HG03432 (cell line): ENCODE measurements around the gene SLC7A6OS.
A peak's percentile ranks its signal among the peaks of the same experiment; 100 is the strongest.

Experiments used
- ATAC-seq: cut with Tn5 transposase; IDR thresholded peaks from one replicate; pipeline ENCODE4 v1.9.1; 2021; ENCODE audit warnings: mild to moderate bottlenecking, moderate library complexity; ENCODE audit not compliant: unreplicated experiment

Gene SLC7A6OS

DNA sequence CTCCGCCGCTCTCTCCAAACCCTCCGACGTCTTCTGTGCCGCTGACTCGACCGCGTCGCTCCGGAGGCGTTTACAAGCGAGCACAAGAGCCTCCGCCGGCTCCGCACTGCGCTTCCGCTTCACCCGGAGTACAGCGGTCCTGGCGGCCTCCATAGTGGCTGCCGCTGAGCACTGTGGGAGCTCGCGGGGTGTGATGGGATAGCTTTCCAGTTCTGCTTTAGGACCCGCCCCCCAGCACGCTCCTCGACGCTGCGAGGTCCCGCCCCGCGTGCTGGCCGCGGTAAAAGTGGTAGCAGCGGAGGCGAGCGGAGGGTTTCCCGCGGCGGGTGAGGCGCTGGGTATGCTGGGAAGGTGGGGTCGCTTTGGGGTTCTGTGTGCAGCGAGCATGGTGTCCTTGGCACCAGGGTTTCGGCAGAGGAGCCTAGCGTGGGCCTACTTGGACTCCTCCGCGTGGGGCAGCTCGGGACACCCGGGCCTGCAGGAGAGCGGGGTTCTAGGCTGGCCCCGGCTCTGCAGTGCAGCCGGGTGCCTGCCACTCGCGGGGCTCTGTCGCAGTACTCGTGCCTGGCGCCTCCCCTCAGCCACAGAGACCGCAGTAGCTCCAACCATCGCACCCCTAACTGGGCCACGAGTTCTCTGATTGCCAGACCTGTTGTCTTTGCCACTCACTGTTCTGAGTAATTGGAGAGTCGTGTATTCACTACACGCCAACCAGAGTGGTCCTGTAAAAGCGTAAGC is at the start of gene SLC7A6OS, which contains the start of gene PRMT7:
SLC7A6OS (minus strand) TSS at position 173 of the 738 bp plus-strand sequence; CDS start at position 153, 20 bp downstream.
PRMT7 (plus strand) TSS at position 246 of the 738 bp plus-strand sequence. CDS start 4,961 bp downstream, outside the sequence.
- ATAC-seq: peak; percentile 97

DNA sequence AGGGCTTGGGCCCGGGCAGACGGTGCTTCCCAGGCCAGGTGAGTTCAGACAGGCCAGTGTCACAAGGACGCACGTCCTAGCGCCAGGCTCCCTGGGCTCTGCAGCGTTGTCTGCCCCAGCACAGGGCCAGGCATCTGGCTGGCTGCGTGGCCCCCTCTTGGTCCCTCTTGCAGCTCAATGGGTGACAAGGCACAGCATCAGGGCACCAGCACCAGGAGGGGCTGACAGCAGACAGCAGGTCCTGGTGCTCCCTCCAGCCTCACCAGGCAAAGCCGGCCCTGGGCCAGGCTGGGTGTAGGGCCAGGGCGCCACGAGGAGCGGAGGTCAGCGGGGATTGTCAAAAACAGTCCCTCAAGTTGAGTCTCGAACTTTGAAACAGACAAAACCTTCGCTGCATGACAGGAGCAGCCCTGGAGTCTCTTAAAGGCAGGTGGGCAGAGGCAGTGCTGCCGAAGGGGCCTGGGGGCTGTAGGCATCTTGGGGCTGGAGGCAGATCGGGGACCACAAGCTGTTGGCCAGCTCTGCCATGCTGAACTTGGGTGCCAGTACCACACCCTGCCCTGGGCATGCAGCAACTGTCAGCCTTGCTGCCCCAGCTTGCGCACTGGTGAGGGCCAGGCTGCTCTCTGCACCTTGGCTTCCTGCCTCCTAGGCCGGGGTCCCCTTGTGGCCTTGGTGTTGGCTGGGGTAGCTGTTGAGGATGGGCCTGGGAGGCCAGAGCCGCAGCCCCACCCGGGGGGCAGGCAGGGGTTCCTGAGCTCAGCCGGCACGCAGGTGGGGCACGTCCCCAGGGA is 48.8 kb upstream of the SLC7A6OS start:
- ATAC-seq: no peak

DNA sequence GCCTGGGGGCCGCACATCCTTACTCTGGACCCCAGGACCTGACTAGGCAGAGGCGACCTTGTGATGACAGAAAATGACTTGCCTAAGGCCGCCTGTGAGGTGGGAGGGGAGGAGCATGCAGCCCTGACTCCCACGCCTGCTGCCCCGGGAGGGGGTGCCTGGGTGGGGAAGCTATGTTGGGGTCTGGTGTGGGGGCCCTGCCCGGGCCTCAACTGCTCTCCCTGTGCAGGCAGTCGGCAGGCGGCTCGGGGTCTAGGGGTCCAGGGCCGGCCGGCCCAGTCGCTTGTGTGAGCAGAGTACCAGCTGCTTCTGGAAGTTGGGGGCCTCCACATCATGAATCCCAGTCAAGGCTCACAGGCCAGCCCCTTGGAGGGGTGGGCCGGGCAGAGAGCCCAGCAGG is 48.2 kb upstream of the SLC7A6OS start:
- ATAC-seq: no peak

DNA sequence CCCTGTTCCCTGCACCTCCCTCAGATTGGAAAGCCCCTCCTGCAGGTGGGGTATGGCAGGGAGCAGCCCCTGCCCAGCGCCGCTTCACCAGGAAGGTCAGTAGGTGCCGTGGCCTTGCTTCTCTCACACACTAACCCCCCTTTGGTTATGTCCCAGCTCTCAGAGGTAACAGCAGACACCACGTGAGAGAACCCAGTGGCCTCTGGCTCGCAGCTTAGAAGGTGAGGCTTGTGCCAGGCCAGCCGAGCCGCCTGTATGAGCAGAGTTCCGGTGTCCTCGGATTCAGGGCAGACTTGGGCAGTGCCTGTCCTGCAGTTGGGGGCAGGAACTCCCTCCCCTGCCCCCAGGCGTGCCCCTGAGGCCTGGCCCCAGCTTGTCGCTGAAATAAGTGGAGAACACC is 47.2 kb upstream of the SLC7A6OS start:
- no peak for ATAC-seq

DNA sequence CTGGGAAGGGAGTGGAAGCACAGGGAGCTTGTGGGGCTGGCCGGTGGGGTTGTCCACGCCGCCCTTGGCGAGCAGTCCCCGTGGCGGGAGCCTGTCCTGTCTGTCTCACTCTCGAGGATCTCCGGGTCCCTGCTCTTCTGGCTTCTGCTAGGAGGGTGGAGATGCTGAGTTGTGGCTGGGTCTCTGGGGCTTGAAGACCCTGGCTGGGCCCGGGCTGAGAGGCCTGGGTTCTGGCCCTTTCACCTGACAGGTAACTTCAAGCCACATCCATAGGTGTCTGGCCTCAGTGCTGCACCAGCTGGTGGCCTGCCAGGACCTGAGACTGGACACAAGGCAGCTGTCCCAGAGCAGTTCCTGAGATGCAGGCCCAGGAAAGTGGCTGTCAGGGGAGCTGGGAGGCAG is 46.8 kb upstream of the SLC7A6OS start:
- ATAC-seq: no peak

DNA sequence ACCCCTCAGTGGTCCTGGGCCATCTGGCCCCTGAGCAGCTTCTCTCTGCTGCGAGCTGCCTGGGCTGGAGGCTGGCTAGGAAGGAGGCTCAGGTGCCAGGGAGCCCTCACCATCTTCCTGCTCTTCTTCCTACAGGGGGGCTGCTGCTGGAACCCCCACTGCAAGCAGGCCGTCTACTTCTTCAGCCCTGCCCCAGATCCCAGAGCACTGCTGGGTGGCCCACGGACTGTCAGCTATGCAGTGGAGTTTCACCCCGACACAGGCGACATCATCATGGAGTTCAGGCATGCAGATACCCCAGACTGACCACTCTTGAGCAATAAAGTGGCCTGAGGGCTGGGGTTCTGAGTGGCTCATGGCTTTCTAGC is 46.2 kb upstream of the SLC7A6OS start:
- no peak for ATAC-seq

DNA sequence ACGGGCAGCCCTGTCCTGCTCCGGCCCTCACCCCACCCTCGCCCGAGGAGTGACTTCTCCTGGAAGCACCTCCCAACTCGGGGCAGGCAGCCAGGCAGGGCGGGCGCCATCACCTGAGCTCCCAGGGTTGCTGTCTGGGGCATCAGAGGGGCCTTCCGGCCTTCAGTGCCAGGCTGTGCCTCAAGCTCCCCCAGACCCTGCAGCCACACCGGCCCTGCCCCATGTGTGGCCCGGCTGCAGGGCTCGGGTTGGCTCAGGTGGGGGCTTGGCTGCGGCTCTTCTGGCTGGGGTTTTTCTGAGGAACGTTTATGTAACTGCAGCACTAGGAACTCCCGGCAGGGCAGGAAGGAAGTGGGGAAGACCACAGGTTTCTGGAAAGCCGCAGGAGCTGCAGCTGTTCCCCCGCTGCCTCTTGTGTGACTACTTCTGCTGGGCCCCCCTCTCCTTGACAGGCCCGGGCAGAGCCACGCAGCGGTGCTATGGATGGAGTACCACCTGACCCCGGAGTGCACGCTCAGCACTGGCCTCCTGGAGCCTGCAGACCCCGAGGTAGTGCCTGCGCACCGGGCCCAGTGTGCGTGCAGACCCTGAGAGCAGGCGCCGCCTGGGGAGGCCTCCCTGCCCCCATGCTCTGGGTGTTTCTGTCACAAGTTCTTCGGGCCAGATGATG is 45.6 kb upstream of the SLC7A6OS start:
- peak; percentile 83 for ATAC-seq

DNA sequence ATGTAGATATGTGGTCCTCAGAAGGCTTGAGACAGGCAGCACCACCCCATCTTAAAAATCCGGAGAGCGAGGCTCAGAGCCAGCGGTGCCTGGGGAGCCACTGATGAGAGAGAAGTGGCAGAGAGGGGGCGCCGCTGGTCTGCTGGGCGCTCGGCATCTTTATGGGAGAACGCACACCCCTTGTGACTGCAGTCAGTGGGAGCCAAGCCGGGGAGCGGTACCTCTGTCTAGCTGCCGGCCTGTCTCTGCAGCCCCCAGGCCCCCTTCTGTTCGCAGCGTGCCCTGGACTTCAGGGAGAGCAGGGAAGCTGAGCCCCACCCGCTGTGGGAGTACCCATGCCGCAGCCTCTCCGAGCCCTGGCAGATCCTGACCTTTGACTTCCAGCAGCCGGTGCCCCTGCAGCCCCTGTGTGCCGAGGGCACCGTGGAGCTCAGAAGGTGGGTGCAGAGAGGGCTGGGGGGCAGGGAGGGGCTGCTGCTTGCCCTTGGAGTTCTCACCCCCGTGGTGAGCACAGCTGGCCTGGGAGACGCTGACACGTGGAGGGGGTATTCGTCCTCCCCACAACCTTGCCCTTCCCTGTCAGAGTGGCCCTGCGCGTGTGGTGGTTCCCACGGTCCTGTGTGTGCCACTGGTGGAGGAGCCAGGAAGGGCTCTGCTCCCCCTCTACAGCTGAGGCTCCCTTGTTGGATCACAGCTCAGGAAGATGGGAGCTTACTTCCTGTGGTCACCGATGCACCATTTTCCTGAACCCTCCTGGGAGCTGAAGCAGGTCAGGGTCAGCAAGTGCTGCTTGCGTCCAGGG is 44.9 kb upstream of the SLC7A6OS start:
- ATAC-seq: no peak

DNA sequence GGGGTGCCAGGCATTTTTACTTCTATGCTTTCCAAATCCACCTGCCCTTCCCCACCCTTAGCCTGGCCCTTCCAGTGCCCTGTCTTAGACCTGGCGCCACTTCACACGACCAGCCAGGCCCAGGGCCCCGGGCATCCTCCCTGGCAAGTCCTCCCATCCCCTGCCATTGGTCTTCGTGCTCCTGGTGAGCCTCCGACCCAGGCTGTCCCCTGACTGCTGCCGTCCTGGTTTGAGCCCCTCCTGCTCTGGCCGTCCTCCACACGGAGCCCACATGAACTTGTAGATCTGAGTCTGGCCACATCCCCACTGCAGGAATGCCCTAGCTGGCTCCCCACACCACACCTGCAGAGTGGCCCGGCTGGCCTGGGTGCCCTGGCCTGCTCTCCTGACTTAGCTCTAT is 44.1 kb upstream of the SLC7A6OS start:
- no peak for ATAC-seq

DNA sequence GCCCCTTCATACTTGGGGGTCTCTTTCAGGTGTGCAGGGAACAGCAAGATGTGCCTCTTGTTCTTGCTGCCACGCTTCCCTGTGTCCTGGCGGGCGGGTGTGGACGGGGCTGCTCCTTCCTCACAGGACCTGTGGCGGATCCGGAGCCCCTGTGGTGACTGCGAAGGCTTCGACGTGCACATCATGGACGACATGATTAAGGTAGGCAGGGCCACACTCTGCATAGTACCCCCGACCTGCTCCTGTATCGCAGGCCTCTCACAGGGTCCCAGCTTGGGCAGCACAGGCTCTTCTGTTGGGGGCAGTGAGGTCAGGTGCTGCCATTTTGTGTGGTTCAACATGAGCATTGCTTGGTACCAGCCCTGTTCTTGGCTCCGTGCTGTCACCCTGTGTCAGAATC is 42.6 kb upstream of the SLC7A6OS start:
- ATAC-seq: no peak

DNA sequence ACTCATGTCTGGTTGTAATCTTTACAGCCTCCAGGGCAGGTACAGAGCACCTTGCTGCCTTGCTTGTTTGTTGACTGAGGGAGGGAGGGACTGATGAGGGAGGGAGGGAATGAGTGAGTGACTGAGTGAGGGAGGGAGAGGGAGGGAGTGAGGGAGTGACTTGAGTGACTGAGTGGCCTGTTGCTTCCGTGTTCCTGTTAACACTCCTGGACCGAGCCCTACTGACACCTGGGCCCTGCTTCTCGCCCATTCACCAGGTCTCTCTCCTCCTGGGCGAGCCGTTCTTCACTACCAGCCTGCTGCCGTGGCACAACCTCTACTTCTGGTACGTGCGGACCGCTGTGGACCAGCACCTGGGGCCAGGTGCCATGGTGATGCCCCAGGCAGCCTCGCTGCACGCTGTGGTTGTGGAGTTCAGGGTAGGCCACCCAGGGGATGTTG is 41.3 kb upstream of the SLC7A6OS start:
- ATAC-seq: no peak

DNA sequence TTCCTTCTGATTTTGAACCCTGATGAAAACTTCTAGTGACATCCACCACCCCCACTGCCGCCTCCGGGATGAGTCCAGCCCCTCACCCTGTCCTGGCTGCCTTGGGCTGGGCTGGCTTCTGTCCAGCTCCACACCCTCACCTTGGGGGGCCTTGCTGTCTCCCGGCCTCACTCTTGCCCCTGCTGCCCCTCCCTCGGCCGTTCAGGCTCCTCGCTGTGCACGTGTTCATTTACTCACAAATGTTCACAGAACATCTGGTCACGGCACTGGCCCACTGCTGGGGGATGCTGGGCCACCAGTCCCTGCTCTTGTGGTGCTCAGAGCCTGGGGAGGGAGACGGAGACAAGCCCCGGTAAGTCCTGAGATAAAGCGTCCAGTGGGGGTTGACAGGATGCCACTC is 40.7 kb upstream of the SLC7A6OS start:
- ATAC-seq: no peak

DNA sequence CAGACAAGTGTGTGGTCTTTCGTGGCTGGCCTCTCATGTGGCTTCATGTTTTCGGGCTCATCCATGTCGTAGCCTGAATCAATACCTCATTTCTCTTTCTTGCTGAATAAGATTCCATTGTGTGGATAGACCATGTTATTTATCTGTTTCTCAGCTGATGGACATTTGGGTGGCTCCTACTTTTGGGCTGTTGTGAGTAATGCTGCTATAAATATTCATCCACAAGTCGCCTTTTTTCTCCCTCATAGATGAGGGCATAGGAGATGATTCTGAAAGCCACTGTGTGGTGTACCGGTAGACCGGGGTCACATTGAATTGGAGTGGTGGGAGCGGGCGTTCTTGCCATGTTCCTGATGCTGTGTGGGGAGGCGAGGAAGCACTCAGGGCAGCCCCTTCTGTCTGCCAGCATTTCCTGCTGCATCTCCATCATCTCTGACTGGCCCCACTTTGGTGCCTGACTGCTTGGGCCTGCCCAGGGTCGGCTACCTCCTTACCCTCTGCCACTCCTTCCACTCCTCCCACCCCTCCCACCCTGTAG is 40.1 kb upstream of the SLC7A6OS start:
- no peak for ATAC-seq

DNA sequence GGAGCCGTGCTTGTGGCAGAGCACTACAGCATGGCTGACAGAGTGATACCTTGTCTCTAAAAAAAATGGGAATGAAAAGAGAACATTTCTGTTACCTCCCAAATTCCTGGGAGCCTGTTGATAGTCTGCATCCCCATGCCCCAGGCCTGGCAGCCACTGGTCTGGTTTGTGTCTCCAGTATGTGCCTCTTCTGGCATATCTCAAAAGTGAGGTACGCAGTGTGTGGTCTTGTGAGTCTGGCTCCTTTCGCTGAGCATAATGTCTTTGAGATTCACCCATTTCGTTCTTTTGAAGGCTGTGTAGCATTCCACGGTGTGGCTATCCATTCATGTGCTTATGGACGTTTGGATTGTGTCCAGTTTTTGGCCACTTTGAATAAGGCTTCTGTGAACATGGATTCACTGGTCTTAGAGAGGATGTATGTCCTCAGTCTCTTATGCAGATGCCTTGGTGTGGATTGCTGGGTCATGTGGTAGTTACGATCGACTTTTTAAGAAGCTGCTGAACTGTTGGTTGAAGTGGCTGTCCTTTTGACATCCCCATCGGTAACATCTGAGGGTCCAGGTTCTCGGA is 39.2 kb upstream of the SLC7A6OS start:
- no peak for ATAC-seq

DNA sequence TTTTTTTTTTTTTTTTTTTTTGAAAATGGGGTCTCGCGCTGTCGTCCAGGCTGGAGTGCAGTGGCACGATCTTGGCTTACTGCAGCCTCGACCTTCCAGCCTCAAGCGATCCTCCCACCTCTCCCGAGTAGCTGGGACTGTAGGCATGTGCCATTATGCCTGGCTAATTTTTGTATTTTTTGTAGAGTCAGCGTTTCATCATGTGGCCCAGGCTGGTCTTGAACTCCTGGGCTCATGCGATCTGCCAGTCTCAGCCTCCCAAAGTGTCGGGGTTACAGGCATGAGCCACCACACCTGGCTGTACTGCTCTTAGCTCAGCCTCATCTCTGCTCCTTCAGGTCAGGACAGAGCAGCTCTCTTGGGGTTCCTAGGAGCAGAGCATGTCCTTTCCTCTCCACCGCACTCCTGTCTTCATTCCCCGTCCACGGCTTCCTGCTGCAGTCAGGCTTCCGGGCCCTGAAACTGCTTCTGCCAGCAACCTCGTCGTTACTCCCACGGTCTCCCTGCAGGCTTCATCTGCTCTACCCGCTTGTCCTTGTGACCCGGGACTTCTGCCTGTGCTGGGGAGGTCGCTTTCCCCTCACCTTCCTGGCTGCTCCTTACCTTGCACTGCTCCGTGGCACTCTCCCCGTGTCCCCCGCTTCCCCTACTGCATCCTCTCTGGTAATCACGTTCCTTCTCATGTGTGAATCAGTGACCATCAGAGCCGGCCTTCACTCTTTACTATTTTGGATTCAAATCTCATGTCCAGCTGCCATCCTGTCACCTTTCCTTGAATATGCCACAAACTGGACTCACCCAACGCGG is 38.1 kb upstream of the SLC7A6OS start:
- no peak for ATAC-seq

DNA sequence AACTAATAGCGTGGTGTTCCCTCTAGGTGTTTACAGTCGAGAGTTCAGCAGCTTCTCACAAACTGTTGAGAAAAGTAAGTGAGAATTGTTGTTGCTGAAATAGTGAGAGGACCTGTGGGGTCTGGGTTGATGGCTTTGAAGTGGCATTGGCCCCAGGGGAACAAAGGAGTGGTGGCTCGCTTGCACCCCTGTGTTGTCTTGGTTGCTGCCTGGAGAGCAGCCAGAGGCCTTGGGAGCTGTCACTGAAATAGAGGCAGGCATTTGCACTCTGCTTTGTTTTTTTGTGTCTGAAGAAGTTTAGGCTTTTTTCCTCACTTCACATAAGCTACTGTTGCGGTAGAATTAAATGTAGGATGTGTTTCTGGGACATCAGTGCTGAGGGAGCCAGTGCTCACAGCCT is 36.9 kb upstream of the SLC7A6OS start:
- no peak for ATAC-seq

DNA sequence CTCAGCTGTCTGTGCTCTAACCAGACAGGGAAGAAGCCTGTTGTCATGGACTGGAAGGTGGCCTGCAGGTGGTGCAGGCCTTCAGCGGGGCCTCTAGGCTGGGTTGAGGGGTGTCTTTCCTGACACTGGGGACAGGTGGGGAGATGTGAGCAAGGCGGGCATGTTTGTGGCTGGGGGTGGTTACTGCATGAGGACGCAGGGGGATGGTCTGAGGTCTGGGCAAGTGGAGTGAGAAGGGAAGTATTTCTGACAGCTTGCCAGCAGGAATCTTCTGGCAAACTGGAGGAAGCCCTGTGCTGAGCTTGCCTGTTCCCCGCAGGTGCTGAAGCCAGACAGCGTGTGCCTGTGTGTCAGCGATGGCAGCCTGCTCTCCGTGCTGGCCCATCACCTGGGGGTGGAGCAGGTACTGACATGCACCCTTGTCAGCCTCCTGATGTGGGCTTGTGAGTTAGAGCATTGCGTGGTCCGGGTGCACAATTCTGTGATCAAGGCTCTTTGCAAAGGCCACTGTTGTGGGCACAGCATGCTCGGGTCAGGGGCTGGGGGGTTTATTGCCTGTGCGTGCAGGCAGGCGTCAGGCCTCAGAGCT is 36.2 kb upstream of the SLC7A6OS start:
- ATAC-seq: no peak

DNA sequence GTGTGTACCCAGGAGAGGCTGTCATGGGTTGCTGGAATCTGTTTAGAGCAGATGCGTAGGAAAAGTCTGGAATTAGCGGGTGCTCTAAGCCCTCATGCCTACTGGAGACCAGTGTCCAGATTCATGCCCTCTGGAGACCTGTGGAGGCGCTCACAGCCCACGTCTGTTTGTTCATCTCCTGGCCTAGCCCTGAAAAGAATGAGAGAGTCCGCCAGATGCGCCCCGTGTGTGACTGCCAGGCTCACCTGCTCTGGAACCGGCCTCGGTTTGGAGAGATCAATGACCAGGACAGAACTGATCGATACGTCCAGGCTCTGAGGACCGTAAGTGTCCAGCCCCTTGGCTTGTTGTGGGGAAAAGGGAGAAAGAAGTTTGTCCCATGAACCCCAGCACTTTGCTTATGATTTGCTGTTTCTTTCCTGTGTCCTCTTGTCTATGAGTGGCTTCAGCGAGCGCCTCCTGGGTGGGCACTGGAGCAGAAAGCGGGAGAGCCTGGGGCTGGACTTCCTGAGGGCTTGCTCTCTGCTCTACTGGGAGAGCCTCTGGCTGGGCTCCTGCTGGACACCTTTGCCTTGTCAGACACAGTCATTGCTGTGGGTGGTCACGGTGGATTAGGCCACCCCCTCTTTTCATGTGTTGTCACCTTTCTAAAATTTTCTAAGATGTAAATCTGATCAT is 35.4 kb upstream of the SLC7A6OS start:
- ATAC-seq: no peak
